Embryonic facial prominence (tissue), 1 donor: ENCODE data around the gene ETFA.

Experiments used
- DNase-seq: peaks from one replicate; pipeline ENCODE4 v3.0.0-alpha.2; 2016; ENCODE audit errors: extremely low spot score

ETFA gene

GRCh38 chr15:76311100-76311953 is at the start of gene ETFA:
ETFA (minus strand) TSS chr15:76311469; CDS start chr15:76311388, 81 bp downstream.
- DNase-seq, result peak; percentile 88

- no peak for DNase-seq
Observed at GRCh38 chr15:76360416-76360815, 49.1 kb upstream of the ETFA start.

DNA sequence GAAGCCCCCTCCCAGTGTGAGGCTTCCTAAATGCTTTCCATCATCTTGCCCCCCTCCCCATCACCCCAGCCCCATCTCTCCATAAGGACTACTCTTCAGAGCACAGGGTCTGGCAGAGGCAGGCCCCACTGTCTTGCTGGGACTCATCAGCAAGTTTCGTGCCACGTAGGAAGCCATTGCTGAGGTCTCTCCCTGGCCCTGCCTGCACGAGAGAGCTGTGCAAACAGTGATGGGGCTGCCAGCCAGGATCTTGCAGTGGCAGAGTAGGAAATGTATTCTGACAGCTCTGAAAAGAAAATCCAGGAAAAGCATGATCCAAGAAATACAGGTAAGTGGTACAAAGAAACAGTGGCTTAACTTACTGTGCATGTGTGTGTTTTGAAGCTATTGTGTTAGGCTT is 47.9 kb upstream of the ETFA start:
- DNase-seq, result no peak

DNA sequence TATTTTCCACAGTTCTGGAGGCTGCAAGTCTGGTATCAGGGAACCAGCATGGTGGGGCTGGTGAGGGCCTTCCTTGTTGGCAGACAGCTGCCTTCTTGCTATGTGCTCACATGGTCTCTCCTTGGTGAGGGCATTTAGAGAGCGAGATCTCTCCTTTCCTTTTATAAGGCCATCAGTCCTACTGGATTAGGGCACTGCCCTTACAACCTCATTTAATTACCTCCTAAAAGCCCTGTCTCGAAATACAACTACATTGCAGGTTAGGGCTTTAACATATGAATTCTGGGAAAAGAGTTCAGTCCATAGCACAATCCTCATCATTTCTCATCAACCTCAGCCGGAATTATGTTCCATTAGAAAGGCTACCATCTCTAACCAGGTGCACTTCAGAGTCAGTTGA is 47.2 kb upstream of the ETFA start:
- no peak for DNase-seq

DNA sequence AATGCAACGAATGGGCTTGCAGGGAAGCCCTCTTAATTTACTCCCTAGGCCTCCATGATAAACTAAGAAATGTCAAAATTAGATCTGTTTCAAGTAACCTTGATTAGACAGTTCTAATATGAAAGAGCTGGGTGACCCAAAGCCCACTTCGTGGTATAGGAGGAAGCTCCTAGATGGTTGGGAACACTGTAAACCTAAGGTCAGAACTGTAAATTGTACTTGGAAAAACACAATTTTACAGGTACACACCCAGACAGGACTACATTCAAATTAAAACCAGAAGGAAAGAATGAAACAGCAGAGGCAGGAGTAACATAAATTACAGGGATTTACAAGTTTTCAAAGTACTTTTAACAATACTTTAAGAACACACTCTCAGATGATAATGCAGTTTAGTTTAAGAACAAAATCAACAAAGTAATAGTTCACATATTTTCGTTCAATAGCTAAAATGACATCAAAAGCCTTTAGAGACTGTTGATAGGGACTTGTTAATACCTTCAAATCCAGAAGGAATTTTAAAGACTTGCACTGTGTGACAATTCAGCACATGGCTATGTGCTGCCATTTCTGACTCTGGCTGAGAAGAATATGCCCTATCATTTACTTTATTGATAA is 43.7 kb upstream of the ETFA start:
- DNase-seq, result no peak

DNA sequence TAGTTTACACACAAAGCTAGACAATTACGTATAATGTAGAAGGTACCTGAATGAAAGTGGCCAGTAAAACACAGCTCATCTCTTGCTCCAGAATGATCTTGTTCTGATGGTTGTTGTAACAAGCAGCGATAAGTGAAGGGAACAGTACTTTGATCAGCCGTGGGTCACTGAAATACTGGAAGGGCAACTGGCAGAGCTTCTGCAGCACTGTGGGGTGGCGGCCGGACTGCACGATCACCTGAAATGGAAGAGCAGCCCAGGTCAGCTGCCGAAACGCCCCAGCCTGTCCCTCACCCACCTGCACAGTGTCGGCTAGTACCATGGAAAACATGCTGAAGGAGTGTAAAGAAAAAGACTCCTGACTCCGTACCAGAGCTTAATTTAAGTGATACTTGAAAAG is 42.6 kb upstream of the ETFA start:
- DNase-seq, result no peak

DNA sequence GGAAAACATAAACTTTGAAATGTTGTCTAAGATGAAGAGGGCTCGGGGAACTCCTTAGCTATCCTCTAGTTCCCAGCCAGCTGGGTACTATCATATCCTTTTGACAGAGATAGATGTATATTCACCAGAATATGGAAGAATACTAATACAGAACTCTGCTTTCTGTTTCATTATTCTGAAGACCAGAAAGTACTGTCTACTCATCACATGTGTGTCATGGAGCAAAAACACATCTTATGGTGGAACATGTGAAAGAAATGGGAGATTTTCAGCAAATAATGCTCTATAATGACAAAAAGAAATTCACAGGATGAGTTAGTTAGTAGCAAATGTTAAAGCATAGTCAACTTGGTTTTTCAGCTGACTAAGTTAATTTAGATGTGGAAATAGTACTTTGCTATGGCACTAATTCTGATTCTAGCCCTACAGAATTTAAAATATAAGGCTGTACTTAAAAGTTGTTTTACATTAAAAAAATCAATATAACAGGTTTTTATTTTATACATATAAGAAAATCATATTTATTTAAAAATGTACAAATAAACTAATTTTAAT is 41.8 kb upstream of the ETFA start:
- DNase-seq, result no peak

GRCh38 chr15:76349301-76350070 is 38.2 kb upstream of the ETFA start:
- DNase-seq, result no peak

GRCh38 chr15:76347482-76348055 is 36.3 kb upstream of the ETFA start:
- no peak for DNase-seq

- no peak for DNase-seq
Observed at GRCh38 chr15:76346669-76347481, 35.6 kb upstream of the ETFA start.

GRCh38 chr15:76345880-76346668 is 34.8 kb upstream of the ETFA start:
- no peak for DNase-seq

- no peak for DNase-seq
Observed at GRCh38 chr15:76345583-76345879, 34.3 kb upstream of the ETFA start.

DNA sequence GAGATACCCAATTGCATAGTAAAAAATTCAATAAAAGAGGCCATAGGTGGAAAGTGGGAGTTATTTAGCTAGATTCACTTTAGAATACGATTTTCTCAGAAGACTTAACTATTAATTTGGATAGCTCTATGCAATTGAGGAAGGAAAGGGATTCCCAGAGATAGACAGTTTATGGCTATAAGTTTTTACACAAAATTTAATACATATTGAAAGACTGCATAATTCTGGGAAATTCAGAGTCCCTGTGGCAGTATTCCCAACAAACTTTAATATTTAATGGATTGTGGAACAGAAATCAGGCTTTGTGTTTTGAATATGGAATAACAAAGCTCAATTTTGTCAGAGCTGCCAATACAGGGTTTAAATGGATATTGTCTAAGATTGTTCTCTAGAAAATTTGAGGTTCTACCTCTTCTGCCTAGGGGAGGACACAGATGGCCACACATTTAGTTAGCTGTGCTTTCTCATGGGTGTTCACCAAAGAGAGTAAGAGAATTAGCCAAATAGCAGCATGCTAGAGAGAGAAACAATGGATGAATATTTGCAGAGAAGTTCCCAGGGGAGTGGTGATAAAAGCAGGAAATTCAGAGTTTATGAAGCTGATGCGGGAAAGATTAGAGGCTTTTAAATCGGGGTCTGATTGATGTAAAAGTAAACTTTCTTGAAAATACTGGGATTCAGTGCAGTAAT is 33.8 kb upstream of the ETFA start:
- DNase-seq, result no peak

DNA sequence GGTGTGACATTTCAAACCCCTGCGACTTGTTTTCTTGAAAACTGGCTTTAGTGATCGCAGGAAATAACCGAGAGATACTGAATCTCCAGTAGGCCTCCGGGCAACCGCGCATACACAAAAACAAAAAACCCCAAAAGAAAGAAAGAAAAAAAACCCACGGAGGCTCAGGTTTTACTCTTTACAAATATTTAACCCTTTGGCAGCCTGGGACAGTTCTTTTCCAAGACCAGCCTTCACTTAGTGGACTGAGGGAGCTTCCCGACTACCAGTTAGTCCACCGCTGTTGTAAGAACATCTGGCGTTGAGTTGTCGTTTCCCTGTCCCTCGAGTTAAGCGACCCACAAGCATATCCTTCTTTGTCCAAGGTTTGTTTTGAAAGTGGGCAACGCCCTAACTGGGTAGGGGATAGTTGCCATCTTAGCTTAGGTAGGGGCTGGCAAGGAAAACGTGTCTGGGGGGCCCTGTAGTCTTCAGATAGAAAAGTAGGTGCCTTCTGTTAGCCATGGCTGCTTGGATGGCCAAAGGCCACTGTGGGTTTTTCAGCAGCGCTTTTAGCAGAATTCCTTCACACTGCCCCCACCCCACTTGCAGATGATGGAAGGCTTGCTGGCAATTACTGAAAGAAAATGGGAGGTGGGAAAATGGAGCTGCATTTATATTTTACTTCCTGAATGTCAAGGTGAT is 32.2 kb upstream of the ETFA start:
- DNase-seq, result no peak

GRCh38 chr15:76342382-76343201 is 31.3 kb upstream of the ETFA start:
- DNase-seq, result no peak

- no peak for DNase-seq
Observed at GRCh38 chr15:76342058-76342381, 30.8 kb upstream of the ETFA start.

DNA sequence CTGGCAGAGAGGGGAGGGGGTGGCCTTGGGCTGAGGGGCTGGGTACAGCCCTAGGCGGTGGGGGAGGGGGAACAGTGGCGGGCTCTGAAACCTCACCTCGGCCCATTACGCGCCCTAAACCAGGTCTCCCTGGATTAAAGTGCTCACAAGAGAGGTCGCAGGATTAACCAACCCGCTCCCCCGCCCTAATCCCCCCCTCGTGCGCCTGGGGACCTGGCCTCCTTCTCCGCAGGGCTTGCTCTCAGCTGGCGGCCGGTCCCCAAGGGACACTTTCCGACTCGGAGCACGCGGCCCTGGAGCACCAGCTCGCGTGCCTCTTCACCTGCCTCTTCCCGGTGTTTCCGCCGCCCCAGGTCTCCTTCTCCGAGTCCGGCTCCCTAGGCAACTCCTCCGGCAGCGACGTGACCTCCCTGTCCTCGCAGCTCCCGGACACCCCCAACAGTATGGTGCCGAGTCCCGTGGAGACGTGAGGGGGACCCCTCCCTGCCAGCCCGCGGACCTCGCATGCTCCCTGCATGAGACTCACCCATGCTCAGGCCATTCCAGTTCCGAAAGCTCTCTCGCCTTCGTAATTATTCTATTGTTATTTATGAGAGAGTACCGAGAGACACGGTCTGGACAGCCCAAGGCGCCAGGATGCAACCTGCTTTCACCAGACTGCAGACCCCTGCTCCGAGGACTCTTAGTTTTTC is 30.2 kb upstream of the ETFA start:
- DNase-seq, result no peak

DNA sequence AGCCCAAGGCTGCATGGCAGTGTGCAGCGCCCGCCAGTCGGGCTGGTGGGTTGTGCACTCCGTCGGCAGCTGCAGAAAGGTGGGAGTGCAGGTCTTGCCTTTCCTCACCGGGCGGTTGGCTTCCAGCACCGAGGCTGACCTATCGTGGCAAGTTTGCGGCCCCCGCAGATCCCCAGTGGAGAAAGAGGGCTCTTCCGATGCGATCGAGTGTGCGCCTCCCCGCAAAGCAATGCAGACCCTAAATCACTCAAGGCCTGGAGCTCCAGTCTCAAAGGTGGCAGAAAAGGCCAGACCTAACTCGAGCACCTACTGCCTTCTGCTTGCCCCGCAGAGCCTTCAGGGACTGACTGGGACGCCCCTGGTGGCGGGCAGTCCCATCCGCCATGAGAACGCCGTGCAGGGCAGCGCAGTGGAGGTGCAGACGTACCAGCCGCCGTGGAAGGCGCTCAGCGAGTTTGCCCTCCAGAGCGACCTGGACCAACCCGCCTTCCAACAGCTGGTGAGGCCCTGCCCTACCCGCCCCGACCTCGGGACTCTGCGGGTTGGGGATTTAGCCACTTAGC is 29.6 kb upstream of the ETFA start:
- no peak for DNase-seq
